ENCODE results near the gene MIDN. TPM values are rescaled to one million over a fixed set of nuclear protein-coding genes. Genes with fewer than 3 reads are reported as not detected.

Gene MIDN
- total RNA-seq, 1 donor from 2014 or later: 68.3 TPM

GRCh38 chr19:1255186-1256161 is 7.1 kb downstream of the MIDN start:
- TF ChIP-seq CTCF (IDR thresholded peaks at IDR 0.05): no peak
- H3K27me3 Mint-ChIP-seq (ENCODE audit: low read depth): no peaks in the 10 kb centered on the region
- peaks cover 27% of the 10 kb centered on the region for H3K36me3 Mint-ChIP-seq (ENCODE audit: low read depth)
- peak overlapping the region; percentile 66 for H3K27ac Mint-ChIP-seq (ENCODE audit: unreplicated experiment)
- no peaks in the 10 kb centered on the region for H3K9me3 Mint-ChIP-seq (ENCODE audit: low read depth)
- H3K4me1 Mint-ChIP-seq (ENCODE audit: low read depth): peaks cover 64% of the 10 kb centered on the region
- H3K4me3 Mint-ChIP-seq (ENCODE audit: unreplicated experiment): no peak overlapping the region
- no peak for DNase-seq (ENCODE audit: low spot score)

- H3K27ac Mint-ChIP-seq (ENCODE audit: unreplicated experiment): peak overlapping the region; percentile 88
Measured at GRCh38 chr19:1256646-1257474, 8.5 kb downstream of the MIDN start.

GRCh38 chr19:1257475-1258162 is 9.2 kb downstream of the MIDN start:
- no peak for DNase-seq (ENCODE audit: low spot score)
- H3K36me3 Mint-ChIP-seq (ENCODE audit: low read depth): peaks cover 20% of the 10 kb centered on the region
- H3K27ac Mint-ChIP-seq (ENCODE audit: unreplicated experiment): peak overlapping the region; percentile 88
- no peak for TF ChIP-seq CTCF (IDR thresholded peaks at IDR 0.05)
- no peaks in the 10 kb centered on the region for H3K27me3 Mint-ChIP-seq (ENCODE audit: low read depth)
- H3K9me3 Mint-ChIP-seq (ENCODE audit: low read depth): no peaks in the 10 kb centered on the region
- no peak overlapping the region for H3K4me3 Mint-ChIP-seq (ENCODE audit: unreplicated experiment)
- peaks cover 76% of the 10 kb centered on the region for H3K4me1 Mint-ChIP-seq (ENCODE audit: low read depth)

More at GRCh38 chr19:1256646-1257474, 8.5 kb downstream of the MIDN start:
- Mint-ChIP-seq H3K4me1 (ENCODE audit: low read depth) (peaks cover 70% of the 10 kb centered on the region), H3K4me3 (ENCODE audit: unreplicated experiment) (no peak overlapping the region), H3K9me3 (ENCODE audit: low read depth) (no peaks in the 10 kb centered on the region), H3K27me3 (ENCODE audit: low read depth) (no peaks in the 10 kb centered on the region), H3K36me3 (ENCODE audit: low read depth) (peaks cover 20% of the 10 kb centered on the region)
- no peak for TF ChIP-seq CTCF (IDR thresholded peaks at IDR 0.05)
- DNase-seq (ENCODE audit: low spot score): no peak

- Mint-ChIP-seq H3K36me3 (ENCODE audit: low read depth) (peaks cover 20% of the 10 kb centered on the region), H3K9me3 (ENCODE audit: low read depth) (no peaks in the 10 kb centered on the region), H3K27ac (ENCODE audit: unreplicated experiment) (peak overlapping the region; percentile 96), H3K4me3 (ENCODE audit: unreplicated experiment) (no peak overlapping the region), H3K4me1 (ENCODE audit: low read depth) (peaks cover 81% of the 10 kb centered on the region), H3K27me3 (ENCODE audit: low read depth) (no peaks in the 10 kb centered on the region)
- DNase-seq (ENCODE audit: low spot score): no peak
- TF ChIP-seq CTCF (IDR thresholded peaks at IDR 0.05): no peak
Measured at GRCh38 chr19:1258163-1258492, 9.7 kb downstream of the MIDN start.
